Progenitor cell of endocrine pancreas (in vitro differentiated cells): ENCODE data around the gene MCAT. TPM values are rescaled to one million over a fixed set of nuclear protein-coding genes. Genes with fewer than 3 reads are reported as not detected.

Experiments used
- DNase-seq: peaks from one replicate; pipeline ENCODE4 v3.0.0; 2021; ENCODE audit warnings: low spot score; ENCODE audit not compliant: unreplicated experiment
- H3K27ac Mint-ChIP-seq: 2 replicates; pipeline ENCODE4 v1.8.0; 2021; ENCODE audit warnings: mild to moderate bottlenecking, moderate library complexity, mixed read lengths
- H3K27me3 Mint-ChIP-seq: 2 replicates; pipeline ENCODE4 v1.8.0; 2021; ENCODE audit warnings: mixed read lengths
- H3K36me3 Mint-ChIP-seq: 2 replicates; pipeline ENCODE4 v1.8.0; 2022; ENCODE audit warnings: mixed read lengths; ENCODE audit not compliant: insufficient read depth
- H3K4me1 Mint-ChIP-seq: 2 replicates; pipeline ENCODE4 v1.8.0; 2021; ENCODE audit warnings: low read depth, mixed read lengths
- H3K4me3 Mint-ChIP-seq: 2 replicates; pipeline ENCODE4 v1.8.0; 2021; ENCODE audit warnings: low read depth, mild to moderate bottlenecking, moderate library complexity, mixed read lengths
- H3K9me3 Mint-ChIP-seq: 2 replicates; pipeline ENCODE4 v1.8.0; 2021; ENCODE audit warnings: low read depth, mixed read lengths
- total RNA-seq: library from RNA; stranded (reverse); gene quantifications from 2 replicates; pipeline ENCODE4 v1.2.1, GENCODE V29; 2021
- TF ChIP-seq, protein P1 (sequence below): fragments of 200-600 bp; sonication (generic); IDR thresholded peaks from one replicate; pipeline ENCODE4 v1.5.0; 2021; ENCODE audit warnings: antibody characterized with exemption, mild to moderate bottlenecking; ENCODE audit not compliant: unreplicated experiment

Gene MCAT
- total RNA-seq, 1 donor from 2014 or later, result 20.4 TPM

DNA sequence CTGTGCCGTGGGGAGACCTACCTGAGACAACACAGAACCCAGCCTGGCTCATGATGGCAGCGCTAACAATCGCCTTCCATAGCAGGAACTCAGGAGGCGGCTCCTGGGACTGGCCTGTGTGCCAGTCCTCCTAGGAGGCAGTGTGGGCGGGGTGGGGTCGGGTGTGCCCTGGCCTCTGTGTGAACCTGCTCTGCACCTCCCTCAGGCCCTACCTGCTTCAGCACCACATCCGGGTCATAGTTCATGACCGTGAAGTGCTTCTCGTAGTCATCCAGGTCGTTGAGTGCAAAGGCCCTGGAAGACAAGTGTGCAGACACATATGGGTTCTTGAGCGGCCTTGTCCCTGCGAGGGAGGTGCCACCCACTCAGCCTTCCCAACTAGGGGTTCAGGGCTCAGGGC, 28.4 kb upstream of the MCAT start:
- no peak overlapping the region for H3K27ac Mint-ChIP-seq
- H3K4me3 Mint-ChIP-seq, result no peak overlapping the region
- H3K9me3 Mint-ChIP-seq, result no peaks in the 10 kb centered on the region
- DNase-seq, result no peak
- TF ChIP-seq, protein P1, sequence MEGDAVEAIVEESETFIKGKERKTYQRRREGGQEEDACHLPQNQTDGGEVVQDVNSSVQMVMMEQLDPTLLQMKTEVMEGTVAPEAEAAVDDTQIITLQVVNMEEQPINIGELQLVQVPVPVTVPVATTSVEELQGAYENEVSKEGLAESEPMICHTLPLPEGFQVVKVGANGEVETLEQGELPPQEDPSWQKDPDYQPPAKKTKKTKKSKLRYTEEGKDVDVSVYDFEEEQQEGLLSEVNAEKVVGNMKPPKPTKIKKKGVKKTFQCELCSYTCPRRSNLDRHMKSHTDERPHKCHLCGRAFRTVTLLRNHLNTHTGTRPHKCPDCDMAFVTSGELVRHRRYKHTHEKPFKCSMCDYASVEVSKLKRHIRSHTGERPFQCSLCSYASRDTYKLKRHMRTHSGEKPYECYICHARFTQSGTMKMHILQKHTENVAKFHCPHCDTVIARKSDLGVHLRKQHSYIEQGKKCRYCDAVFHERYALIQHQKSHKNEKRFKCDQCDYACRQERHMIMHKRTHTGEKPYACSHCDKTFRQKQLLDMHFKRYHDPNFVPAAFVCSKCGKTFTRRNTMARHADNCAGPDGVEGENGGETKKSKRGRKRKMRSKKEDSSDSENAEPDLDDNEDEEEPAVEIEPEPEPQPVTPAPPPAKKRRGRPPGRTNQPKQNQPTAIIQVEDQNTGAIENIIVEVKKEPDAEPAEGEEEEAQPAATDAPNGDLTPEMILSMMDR, result no peak
- no peaks in the 10 kb centered on the region for H3K4me1 Mint-ChIP-seq
- H3K36me3 Mint-ChIP-seq, result peaks cover 5% of the 10 kb centered on the region
- no peaks in the 10 kb centered on the region for H3K27me3 Mint-ChIP-seq

DNA sequence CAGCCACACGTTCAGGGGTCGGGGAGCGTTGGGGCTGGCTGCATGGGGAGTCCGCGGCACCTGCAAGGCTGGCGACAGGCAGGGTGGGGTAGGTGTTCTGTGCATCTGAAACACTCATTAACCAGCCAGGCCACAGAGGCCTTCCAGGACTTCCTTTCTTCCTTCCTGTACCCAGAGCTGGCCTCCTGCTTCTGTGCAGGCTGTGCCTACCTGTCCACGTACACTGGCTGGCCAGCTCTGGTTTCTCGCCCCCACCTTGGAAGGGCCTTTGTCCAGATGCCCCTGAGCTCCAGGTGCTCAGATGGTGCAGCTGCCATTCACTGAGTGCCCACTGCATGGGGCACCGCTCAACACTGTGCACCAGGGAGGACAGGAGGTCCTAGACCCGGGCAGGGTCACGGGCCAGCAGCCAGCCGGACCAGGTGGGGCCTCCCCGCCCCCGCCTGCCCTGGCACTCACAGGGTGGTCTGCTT, 27.9 kb upstream of the MCAT start:
- TF ChIP-seq, protein P1, result no peak
- no peaks in the 10 kb centered on the region for H3K27me3 Mint-ChIP-seq
- DNase-seq, result no peak
- H3K27ac Mint-ChIP-seq, result no peak overlapping the region
- no peaks in the 10 kb centered on the region for H3K9me3 Mint-ChIP-seq
- peaks cover 5% of the 10 kb centered on the region for H3K36me3 Mint-ChIP-seq
- no peak overlapping the region for H3K4me3 Mint-ChIP-seq
- no peaks in the 10 kb centered on the region for H3K4me1 Mint-ChIP-seq

DNA sequence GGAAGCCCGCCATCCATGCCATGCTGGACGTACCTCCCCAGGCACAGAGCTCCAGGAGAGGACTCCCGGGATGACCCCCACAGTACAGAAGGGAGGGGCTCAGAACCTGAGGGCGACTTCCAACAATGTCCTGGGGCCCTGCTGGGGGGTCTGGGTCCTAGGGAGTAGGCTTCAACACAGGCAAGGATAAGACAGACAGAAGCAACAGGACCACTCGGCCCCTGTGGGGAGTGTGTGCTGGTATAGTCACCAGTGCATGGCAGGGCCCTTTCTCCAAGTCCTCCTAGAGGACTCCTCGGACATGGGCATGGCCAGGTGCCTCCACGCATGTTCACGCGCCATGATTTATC, 26.9 kb upstream of the MCAT start:
- H3K4me3 Mint-ChIP-seq, result no peak overlapping the region
- TF ChIP-seq, protein P1, result no peak
- peaks cover 5% of the 10 kb centered on the region for H3K36me3 Mint-ChIP-seq
- H3K4me1 Mint-ChIP-seq, result no peaks in the 10 kb centered on the region
- no peaks in the 10 kb centered on the region for H3K9me3 Mint-ChIP-seq
- DNase-seq, result no peak
- H3K27me3 Mint-ChIP-seq, result no peaks in the 10 kb centered on the region
- H3K27ac Mint-ChIP-seq, result no peak overlapping the region

DNA sequence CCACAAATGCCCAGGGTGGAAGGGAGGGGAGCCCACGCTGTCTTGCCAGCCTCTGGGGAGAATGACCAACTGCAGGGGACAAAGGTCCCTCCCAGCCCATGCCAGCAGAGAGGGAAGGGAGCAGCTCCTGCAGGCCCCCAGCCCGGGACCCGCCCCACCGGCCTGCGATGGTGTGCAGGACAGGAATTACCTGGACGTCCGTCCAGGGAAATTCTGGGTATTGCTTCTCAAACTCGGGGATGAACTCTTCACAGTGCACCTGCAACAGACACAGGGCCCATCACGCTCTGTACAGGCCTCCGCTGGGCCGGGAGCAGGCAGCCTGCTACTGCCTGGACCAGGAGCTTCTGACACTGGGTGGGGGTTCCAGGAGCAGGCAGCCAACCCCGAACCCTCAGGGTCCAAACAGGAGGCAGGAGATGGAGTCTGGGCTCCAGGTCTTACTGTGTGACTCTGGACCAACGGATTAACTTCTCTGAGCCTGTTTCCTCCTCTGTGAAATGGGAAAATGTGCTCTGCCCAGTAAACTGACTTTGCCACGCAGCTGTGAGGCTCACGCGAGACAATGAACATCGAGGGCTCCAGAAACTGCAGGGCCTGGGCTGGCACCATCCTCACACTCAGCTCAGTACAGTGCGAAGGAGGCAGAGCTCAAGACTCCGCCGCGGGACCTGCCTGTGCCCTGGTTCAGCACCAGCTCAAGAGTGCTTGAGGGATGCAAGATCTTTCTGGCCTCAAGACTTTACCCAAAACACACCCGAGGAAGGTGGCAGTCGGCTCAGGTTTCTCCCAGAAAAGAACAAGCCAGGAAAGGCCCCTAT, 26.3 kb upstream of the MCAT start:
- Mint-ChIP-seq H3K9me3 (no peaks in the 10 kb centered on the region), H3K27me3 (peaks cover 1% of the 10 kb centered on the region), H3K4me1 (no peaks in the 10 kb centered on the region), H3K4me3 (no peak overlapping the region), H3K27ac (no peak overlapping the region), H3K36me3 (peaks cover 5% of the 10 kb centered on the region)
- no peak for DNase-seq
- TF ChIP-seq, protein P1, result no peak

DNA sequence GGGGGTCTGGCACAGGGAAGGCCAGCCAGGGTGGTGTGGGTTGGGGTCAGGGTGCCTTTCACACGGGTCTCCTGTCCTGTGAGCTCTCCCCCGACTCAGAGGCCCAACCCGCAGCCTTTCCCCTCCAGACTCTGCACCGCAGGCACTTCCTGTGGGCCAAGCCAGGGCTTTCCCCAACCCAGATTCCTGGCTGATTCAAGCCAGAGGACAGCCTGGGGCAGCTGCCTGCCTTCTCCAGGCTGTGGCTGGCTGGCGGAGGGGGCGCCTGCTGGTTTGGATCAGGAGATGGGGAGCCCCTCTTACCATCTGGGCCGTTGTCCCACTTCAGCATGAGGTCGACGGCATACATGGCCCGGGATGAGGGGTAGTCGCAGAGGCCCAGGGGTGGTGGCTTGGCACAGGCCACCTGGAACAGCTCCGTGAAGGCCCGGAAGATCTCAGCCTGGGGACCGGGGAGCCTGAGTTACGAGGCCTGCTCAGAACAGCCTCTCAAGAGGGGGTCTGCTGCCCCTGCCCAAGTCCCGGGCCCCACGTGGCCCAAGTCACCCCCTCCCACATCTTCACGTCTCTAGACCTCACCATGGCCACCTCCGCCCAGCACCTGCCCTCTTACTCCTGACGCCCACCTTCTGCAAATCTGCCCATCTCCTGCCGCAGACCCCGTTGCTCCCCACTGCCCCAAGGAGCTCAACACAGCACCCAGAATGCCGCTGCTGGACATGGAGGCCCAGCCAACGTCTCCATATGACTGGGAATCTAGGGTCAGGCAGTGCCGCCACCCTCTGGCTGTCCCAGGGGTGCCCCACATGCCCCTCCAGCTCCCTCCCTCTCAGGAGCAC, 25.5 kb upstream of the MCAT start:
- Mint-ChIP-seq H3K36me3 (peaks cover 5% of the 10 kb centered on the region), H3K4me1 (no peaks in the 10 kb centered on the region), H3K27me3 (peaks cover 9% of the 10 kb centered on the region), H3K27ac (no peak overlapping the region), H3K9me3 (no peaks in the 10 kb centered on the region), H3K4me3 (no peak overlapping the region)
- TF ChIP-seq, protein P1, result no peak
- no peak for DNase-seq
